Suprapubic skin (tissue), 3 donors: Measurements from ENCODE around the gene STYXL1.

Experiments used
- EP300 ChIP-seq: sonication (generic); formaldehyde crosslinking; IDR thresholded peaks from one replicate; pipeline ENCODE4 v1.6.1; 2017; ENCODE audit warnings: antibody characterized with exemption
- TF ChIP-seq, protein P1 (sequence below), 2 donors: fragments of 200-600 bp in 1 of 2; fragments of 450-650 bp in 1 of 2; sonication (generic) in 1 of 2; IDR thresholded peaks; one replicate each; pipeline ENCODE4 v1.5.1; 2016 to 2019; ENCODE audit warnings: antibody characterized with exemption in 2 of 2, mild to moderate bottlenecking in 1 of 2, moderate library complexity in 1 of 2

- TF ChIP-seq, protein P1, sequence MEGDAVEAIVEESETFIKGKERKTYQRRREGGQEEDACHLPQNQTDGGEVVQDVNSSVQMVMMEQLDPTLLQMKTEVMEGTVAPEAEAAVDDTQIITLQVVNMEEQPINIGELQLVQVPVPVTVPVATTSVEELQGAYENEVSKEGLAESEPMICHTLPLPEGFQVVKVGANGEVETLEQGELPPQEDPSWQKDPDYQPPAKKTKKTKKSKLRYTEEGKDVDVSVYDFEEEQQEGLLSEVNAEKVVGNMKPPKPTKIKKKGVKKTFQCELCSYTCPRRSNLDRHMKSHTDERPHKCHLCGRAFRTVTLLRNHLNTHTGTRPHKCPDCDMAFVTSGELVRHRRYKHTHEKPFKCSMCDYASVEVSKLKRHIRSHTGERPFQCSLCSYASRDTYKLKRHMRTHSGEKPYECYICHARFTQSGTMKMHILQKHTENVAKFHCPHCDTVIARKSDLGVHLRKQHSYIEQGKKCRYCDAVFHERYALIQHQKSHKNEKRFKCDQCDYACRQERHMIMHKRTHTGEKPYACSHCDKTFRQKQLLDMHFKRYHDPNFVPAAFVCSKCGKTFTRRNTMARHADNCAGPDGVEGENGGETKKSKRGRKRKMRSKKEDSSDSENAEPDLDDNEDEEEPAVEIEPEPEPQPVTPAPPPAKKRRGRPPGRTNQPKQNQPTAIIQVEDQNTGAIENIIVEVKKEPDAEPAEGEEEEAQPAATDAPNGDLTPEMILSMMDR (IDR thresholded peaks at IDR 0.05), result no peak
- TF ChIP-seq EP300, result no peak
Observed at GRCh38 chr7:76009672-76010600, 37.9 kb downstream of the STYXL1 start.
